ENCODE results near the gene TAOK1. TPM values are rescaled to one million over a fixed set of nuclear protein-coding genes. Genes with fewer than 3 reads are reported as not detected.

TAOK1 gene
- total RNA-seq, 4 donors from 2014 or later = 54.7 to 71.8 (median 64.9) TPM

DNA sequence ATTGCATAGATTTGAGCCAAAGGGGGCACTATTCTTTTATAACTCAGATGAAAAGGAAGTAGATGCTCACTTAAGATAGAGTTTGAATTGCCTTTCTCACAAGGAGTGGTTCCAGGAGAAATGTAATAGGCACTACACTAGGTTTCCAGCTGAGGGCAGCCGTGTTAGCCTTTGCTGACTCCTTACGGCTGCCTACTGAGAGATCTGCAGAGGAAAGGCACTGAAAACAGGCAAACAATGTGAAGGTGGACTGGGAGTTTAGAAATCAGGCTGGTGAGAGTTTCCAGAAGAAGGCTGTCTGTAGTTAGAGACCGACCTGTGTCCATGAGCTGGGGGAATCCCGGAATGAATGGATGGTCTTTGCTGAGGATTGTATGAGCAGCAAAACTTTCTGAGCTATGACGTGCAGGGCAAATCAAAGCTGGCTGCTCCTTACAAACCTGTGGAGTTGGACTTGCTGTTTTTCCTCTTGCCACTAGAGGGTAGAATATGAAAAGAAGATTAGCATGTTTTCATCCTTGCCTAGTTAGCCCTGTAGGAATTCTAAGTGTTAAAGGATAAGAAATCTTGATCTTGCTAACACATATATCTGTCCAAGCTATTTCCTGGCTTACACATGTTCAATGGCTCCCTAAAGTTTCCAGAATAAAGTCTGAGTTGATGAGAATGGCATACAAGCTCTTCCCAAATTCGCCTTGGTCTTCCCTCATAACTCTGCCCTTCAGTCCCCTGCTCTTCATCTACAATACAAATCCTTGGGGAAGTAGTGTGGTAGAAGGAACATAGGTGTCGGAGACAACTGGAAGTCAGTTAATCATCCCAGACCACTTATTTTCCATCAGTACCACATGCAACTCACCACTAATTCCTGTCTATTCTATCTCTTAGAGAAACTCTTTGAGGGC is 20.1 kb upstream of the TAOK1 start:
- TF ChIP-seq, protein P1, sequence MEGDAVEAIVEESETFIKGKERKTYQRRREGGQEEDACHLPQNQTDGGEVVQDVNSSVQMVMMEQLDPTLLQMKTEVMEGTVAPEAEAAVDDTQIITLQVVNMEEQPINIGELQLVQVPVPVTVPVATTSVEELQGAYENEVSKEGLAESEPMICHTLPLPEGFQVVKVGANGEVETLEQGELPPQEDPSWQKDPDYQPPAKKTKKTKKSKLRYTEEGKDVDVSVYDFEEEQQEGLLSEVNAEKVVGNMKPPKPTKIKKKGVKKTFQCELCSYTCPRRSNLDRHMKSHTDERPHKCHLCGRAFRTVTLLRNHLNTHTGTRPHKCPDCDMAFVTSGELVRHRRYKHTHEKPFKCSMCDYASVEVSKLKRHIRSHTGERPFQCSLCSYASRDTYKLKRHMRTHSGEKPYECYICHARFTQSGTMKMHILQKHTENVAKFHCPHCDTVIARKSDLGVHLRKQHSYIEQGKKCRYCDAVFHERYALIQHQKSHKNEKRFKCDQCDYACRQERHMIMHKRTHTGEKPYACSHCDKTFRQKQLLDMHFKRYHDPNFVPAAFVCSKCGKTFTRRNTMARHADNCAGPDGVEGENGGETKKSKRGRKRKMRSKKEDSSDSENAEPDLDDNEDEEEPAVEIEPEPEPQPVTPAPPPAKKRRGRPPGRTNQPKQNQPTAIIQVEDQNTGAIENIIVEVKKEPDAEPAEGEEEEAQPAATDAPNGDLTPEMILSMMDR (IDR thresholded peaks at IDR 0.05) = peak in 2 of 3 donors; percentile 39 to 55
- no peak for TF ChIP-seq POLR2A (IDR thresholded peaks at IDR 0.05)
- intact Hi-C loops (cut with DNase I; ENCODE audit: low total_unique reads) = loop anchor here (5.0 kb wide), 1 partner anchor 167 kb away; no protein-coding TSS in a partner anchor
- no peak overlapping the region for H3K4me3 ChIP-seq (ENCODE audit: low read depth, poor library complexity, severe bottlenecking)
- WGBS, 2 donors = 17 to 22% methylated on average over 7 of the region's 7 CpGs
- peak; percentile 44 to 85 for DNase-seq (ENCODE audit: low spot score in 2 of 2)

DNA sequence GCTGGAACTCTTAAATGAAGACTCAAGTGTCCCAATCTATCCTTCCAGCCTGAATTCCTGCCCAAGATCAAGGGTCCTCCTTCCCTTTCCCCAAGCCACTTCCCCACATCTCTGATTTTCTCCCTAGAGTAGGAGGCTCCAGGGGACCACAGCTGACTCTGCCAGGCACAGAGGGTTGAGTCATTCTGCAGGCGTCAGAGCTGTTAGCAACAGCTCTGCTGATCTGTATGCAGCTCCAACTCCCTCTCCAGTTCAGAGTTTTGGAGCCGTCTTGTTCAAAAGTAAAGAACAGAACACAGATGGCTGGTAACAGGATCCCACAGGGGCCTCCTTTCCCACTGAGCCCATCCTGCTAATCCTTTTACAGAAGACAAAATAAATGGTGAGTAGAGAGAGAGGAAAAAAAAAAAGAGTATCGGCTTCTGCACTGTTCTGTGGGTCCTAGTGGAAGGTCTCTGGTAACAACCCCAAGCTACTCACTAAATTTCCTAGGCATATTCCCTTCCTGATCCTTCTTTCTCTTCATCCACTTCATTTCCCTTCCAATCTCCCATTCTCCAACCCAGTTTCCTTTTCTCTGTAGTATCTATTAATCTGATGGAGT is 13.4 kb upstream of the TAOK1 start:
- peak in 1 of 2 donors; percentile 58 for DNase-seq (ENCODE audit: low spot score in 2 of 2)
- no peak overlapping the region for H3K4me3 ChIP-seq (ENCODE audit: low read depth, poor library complexity, severe bottlenecking)
- WGBS, 2 donors = 59 to 66% methylated on average over 3 of the region's 3 CpGs
- intact Hi-C loops (cut with DNase I; ENCODE audit: low total_unique reads) = no loop called here
- no peak for TF ChIP-seq POLR2A (IDR thresholded peaks at IDR 0.05)
- TF ChIP-seq, protein P1 (IDR thresholded peaks at IDR 0.05) = no peak

DNA sequence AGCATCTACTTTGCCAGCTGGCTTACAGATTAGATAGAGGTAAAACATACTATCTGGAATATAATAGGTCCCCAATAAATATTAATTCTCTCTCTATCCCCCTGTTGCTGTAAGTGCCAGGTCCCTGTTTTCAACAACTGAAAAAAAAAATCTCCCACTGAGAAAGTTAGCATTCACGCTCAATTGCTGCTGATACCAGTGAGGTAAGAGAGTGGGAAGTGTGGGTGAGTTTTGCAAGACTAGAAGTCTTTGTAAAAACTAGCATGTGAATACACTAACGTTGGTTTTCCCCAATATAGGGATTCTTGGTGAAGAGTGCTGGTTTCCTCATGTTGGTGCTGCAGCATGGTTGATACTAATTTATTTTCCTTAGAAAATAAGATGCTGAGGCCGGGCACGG is 11.7 kb upstream of the TAOK1 start:
- intact Hi-C loops (cut with DNase I; ENCODE audit: low total_unique reads) = no loop called here
- DNase-seq (ENCODE audit: low spot score in 2 of 2) = no peak
- no peak overlapping the region for H3K4me3 ChIP-seq (ENCODE audit: low read depth, poor library complexity, severe bottlenecking)
- 85 to 86% methylated on average over 4 of the region's 4 CpGs for WGBS, 2 donors
- no peak for TF ChIP-seq POLR2A (IDR thresholded peaks at IDR 0.05)
- TF ChIP-seq, protein P1 (IDR thresholded peaks at IDR 0.05) = no peak

DNA sequence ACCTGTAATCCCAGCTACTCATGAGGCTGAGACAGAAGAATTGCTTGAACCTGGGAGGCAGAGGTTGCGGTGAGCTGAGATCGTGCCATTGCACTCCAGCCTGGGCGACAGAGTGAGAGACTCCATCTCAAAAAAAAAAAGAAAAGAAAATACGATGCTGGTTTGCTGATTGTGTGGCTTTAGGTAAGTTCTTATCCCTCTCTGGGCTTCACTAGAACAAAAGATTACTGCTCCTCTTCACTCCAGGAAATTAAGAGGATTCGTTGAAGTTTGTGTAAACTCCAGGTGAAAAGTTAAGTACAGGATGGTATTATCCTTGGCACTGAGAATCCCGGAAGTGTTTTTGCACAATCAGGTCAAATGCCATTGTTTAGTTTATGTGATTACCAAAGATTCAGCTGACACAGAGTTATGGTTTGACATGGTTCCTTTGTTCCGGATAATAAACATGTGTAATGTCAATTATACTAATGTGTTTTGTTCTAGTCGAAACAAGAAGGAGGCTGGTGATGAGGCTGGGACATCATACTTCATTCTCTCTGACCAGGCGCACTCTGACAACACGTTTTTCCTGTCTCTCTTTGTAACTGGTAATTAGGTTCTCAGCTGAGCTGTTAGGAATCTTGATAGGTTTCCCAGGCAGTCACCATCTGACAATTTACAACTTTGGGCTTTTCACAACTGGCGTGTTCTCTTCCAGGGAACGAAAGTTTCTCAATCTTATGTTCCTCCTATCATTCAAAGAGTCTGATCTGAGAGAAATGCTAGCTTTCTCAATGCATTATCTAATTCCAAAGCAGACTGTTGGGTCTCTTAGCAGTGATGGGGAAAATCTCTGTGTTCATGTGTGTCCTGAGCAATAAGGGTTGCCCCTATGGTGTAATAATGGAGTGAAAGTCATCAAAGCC is 10.8 kb upstream of the TAOK1 start:
- H3K4me3 ChIP-seq (ENCODE audit: low read depth, poor library complexity, severe bottlenecking) = no peak overlapping the region
- no peak for TF ChIP-seq POLR2A (IDR thresholded peaks at IDR 0.05)
- TF ChIP-seq, protein P1 (IDR thresholded peaks at IDR 0.05) = no peak
- intact Hi-C loops (cut with DNase I; ENCODE audit: low total_unique reads) = no loop called here
- peak in 1 of 2 donors; percentile 32 for DNase-seq (ENCODE audit: low spot score in 2 of 2)
- 50% methylated on average over 12 of the region's 12 CpGs for WGBS, 2 donors

DNA sequence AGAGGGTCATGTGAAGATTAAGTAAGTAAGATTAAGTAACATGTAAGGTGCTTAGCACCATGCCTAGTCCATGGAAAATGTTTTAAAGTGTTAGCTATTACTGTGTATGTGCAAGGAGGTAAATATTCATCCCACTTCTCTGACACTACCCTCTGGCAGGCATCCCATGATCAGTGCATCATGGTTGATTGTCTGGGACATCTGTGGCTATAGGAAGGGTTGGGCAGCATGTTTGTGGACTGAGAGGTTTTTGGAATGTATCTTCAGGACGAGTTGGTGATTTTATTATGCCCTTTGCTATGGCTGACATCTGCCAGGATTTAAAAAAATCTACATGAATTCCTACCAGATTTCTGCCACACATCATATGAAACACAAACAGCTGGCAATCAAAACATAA is 6.5 kb upstream of the TAOK1 start:
- TF ChIP-seq POLR2A (IDR thresholded peaks at IDR 0.05) = no peak
- TF ChIP-seq, protein P1 (IDR thresholded peaks at IDR 0.05) = no peak
- intact Hi-C loops (cut with DNase I; ENCODE audit: low total_unique reads) = no loop called here
- H3K4me3 ChIP-seq (ENCODE audit: low read depth, poor library complexity, severe bottlenecking) = no peak overlapping the region
- DNase-seq (ENCODE audit: low spot score in 2 of 2) = no peak
- WGBS, 2 donors = 36 to 41% methylated on average over 1 of the region's 1 CpG
